Hepatic stellate cell (primary cell): ENCODE measurements around the gene GRB10.
A peak's percentile ranks its signal among the peaks of the same experiment; 100 is the strongest.
"Not testable (repeated sequence)": the region's sequence is repeated elsewhere in the genome, so short reads cannot be mapped to it uniquely, and the experiment has no call there.

Experiments
- DNase-seq: peaks from one replicate; pipeline ENCODE4 v3.0.0; 2011; ENCODE audit warnings: low spot score

Gene GRB10

DNA sequence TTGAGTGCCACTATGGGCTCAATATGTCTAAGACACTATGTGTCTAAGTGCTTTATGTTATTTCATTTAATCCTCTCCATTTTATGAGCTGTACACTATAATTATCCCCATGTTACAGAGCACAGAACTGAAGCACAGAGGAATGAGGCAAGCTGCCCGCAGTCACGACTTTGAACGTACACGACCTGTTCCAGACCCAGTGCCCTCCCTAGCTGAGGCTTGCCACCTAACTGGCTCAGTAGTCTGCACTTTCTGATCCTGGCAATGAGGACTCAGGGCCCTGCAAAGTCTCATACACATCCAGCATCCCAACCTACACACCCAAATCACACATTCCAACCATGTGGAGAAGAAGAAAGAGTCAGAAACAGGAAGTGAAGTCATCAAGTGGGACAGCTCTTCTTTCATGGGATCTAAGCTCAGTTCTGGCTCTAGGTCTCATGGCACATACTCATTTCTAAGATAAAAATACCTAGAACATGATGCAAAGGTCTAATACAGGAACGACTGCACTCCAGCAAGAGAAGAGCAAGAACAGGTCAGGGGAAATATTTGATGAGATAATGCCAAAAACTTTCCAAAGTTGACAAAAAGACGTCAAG is 175.1 kb downstream of the GRB10 start:
- DNase-seq = no peak

- no peak for DNase-seq
Observed at GRCh38 chr7:50605059-50605458, 177.6 kb downstream of the GRB10 start.

DNA sequence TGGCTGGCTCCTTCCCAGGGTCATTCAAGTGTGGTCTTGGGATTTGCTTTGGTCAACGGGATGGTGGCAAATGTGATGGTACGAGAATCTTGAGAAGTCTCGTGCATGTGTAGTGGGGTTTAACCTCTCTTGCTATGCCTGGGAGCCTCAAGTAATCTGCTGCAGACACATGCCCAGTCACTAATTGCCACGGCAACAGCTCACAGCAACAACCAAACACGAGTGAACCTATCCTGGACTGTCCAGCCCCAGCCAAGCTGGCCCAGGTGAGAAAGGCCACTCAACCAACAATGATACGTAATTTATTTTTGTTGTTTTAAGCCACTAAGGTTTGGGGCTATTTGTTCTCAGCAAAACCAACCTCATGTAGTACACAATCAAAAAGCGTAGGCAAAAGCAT is 179.4 kb downstream of the GRB10 start:
- DNase-seq = no peak

DNA sequence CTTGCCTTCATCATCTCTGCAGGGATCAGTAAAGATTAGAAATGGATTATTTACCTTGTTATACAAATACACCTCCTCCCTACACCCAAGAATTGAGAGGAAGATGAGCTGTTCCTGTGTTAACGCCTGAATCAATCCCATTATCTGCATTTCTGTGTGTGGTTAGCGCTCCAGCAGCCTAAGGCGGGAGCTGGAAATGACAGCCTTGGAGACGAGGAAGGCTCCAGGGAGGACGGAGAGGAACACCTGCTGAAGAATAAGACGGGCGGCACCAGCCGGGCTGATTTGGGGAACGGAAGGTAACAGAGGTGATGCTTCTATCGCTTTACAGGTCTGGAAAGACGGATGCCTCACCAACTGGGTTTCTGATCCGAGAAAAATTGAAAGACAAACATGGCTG is 183.3 kb downstream of the GRB10 start:
- no peak for DNase-seq

GRCh38 chr7:50598460-50599343 is 184.0 kb downstream of the GRB10 start:
- DNase-seq = no peak

DNA sequence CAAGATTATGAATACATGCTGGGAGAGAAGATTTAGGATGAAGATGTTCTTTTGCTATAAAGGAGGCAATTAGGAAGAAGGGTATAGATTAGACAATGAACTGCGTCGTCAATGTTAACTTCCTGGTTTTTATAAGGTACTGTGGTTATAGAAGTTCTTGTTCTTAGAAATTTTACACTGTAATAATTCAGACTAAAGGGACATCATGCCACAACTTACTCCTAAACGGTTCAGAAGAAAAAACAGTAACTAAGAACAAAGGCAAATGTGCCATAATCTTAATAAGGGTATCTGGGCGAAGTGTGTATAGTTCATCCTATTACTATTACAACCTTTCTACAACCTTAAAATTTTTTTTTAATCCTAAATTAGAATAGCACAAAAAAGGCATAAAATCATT is 186.2 kb downstream of the GRB10 start:
- no peak for DNase-seq

DNA sequence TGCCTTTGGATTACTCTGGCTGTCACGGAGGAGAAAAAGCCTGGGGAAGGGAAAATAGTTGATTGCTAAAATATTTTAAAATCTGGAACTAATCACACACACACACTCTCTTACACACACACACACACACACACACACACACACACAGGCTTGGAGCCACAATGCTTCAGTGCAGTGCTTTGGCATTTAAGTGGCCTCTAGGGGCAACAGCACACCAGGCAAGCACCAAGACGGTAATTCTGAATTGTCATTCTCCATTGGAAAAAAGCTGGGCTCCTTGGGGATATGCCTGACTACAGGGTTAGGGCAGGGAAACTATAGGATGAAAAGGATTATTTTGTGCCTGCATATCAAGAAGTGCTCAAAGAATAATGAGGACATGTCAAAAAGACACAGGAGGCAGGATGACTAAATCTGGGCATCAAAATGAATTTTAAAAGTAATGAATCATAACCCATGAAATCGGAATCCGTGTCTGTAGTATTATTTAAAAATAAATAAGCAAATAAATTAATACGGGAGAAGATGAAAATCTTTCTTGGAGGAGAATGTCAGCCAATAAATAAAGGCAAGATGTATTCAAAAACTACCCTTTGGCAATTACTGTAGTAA is 187.1 kb downstream of the GRB10 start:
- peak; percentile 26 for DNase-seq

- no peak for DNase-seq
Observed at GRCh38 chr7:50594734-50595485, 187.8 kb downstream of the GRB10 start.

GRCh38 chr7:50594136-50594535 is 188.6 kb downstream of the GRB10 start:
- DNase-seq = no peak

DNA sequence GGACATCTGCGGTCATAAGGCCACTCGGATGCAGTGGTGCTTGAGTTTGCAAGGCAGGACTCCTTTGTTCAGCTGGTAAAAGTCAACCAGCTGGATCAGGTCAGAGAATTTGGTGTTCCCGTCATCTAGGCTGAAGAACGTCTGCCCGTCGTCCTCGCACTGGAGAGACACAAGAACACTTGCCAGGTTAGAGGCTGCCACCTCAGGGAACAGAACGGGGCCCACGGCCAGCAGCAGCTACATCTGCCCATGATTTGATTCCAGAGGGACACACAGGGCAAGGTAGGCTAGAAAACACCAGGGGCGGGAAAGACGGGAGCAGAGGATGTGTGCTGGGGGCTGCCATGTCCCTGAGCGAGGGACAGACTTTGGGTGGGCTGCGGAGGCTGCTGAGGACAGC is 189.8 kb downstream of the GRB10 start:
- DNase-seq = no peak

DNA sequence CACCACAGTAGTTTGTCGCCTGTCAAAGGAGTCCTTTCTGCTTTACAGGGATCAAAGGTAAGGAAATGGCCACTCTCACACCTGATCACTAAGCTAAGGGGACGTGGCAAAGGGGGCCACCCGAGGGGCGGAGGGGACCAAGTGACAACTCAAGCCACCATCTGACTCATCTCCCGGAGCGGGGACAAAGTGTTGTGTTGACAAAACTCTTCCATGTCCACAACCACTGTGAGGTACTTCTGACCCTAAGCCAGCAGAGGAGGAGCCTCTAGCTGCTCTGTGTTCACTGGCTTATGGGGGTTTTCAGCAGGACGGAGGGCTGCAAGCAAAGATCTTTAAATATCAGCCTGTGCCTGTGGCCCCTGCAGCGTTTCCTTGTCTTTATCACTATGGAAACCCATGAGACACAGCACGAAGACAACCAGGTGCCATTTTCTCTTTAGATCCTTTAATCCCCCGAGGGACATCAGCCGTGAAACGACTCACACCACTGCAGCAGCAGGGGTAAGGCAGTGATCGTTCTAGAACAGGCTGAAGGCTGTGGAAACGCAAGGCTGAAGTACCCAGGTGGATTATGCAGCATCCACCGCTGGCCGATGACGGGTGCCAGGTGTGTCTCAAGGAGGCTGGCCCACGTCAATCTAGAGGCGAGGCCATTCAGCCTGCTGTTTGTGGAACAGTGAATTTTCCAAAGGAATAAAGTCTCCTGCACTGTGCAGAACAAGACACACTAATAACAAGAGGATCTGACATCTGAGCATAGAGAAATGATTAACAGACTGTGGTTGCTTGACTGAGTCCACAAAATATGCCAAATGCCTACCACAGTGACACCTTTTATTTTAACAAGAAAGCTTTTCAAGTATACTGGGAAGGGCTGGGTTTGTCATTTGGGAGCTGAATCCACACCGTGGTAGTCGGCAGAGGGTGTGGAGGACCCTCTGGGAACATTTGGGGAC is 190.9 kb downstream of the GRB10 start:
- DNase-seq = no peak

DNA sequence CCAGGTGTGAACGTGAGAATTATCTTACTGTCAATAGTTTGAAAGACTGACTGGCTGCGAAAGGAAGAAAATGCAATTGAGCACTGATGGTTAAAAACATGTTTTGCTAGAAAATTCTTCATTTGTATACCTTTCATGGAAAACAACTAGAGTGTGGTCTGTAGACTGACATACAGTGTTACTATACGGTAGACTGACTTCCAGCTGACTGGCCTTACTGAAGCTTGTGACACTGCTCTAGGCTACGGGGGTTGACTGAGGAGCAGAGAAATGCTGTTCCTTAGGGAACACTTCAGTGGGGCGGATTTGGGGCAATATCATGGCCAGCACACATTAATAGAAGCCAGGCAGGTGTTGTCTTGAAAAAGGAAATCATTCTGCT is 191.6 kb downstream of the GRB10 start:
- DNase-seq = no peak

GRCh38 chr7:50590535-50590934 is 192.2 kb downstream of the GRB10 start:
- DNase-seq = no peak

DNA sequence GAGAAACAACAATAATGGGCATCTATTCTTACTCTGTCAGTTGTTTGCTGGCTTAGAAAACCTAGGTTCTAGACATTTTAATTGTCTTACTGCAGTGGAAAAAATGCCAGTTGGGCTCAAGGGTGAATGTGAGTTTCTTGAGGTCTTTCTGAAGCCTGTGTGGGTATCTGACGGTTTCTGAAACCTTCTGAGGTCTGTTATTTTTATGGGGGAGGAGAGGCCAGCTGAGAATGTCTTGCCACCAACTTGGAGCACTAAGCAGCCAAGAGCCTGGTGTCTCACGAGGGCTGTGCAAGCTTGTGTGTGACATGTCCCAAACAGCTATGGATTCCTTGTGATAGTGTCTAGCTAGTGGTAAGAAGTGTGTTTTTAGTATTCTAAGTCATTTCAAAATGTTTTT is 193.3 kb downstream of the GRB10 start:
- no peak for DNase-seq

GRCh38 chr7:50588937-50589336 is 193.8 kb downstream of the GRB10 start:
- no peak for DNase-seq

DNA sequence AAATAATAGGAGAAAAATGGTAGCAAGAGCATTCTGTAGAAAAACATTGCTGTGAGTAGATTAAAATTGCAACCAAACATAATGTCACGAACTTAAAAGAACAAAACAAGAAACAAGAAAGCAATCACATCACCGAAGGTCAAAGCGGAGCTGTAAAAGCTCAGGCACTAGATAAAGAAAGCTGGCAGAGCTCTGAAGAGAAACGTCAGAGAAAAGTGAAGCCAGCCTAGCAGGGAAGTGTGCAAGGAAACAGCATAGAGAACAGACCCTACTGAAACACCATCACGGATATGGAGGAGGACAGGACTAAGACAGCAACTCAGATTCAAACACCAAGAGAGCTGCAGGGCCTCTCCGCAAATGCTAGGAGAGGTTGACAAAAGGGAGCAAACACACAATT is 195.0 kb downstream of the GRB10 start:
- DNase-seq = no peak

GRCh38 chr7:50584793-50585408 is 197.8 kb downstream of the GRB10 start:
- DNase-seq = no peak

DNA sequence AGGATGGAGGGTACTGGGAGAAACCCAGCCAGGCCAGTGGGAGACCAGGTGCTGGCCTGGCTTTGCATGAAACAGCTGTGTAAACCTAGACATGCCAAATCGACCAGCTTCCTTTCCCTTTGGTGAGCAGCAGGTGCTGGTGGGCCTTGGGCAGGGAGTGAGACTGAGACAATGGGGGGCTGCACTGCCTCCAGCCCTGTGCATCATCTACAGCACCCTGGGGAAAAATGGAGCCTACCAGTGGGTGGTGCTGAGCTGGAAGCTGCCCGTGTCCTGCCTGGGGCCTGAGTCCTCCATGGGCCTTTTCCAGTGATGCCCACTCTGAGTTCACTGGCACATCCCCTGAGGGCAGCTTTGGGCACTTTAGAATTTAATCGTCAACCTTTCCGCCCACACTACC is 198.3 kb downstream of the GRB10 start:
- no peak for DNase-seq

- not testable (repeated sequence) for DNase-seq
Observed at GRCh38 chr7:50583295-50583694, 199.4 kb downstream of the GRB10 start.

DNA sequence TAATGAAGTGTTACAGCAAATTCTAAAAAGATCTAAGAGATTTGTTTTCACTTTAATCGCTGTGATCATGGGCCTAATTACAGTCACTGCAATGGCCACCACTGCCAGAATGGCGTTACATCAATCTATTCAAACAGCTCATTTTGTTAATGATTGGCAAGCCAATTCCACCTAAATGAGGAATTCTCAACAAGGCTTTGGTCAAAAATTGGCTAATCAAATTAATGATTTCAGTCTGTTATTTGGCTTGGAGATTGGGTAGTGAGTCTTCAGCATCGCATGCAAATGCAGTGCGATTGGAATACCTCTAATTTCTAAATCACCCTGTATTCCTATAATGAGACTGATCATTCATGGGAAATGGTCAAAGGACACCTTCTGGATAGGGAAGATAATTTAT is 200.4 kb downstream of the GRB10 start:
- DNase-seq = not testable (repeated sequence)

DNA sequence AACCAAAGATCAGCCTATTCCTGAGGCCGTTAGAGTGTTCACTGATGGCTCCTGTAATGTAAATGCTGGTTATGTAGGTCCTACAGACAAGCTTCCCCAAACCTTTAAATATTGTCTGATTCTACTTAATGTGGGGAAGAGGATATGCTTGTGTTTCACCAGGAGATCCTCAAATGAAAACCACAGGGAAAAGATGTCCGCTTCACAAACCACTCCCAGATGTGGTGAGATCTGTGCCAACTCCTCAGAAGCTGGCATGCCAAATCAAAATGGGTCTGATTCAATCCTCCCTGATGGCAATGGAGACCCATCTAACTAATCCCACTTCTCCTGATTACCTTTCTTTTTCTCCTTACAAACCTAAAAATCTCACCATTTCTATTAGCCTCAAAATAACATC is 202.0 kb downstream of the GRB10 start:
- DNase-seq = not testable (repeated sequence)
